ENCODE measurements around the gene SPATA9. TPM values are rescaled to one million over a fixed set of nuclear protein-coding genes. Genes with fewer than 3 reads are reported as not detected.
A peak's percentile ranks its signal among the peaks of the same experiment; 100 is the strongest.

The SPATA9 gene
- total and polyA plus RNA-seq, 2 donors (not counting 3 experiments of a cell fraction or from before 2014, with no cell fraction given): 0.07 TPM; not detected in 1

GRCh38 chr5:95619096-95619495 is 63.7 kb downstream of the SPATA9 start:
- no peaks in the 10 kb centered on the region for H3K36me3 ChIP-seq (ENCODE audit: control insufficient read depth in 2 of 2, extremely low read depth in 1 of 2, insufficient read depth in 2 of 2, low read length in 2 of 2)
- intact Hi-C loops (cut with micrococcal nuclease): no loop called here
- FAIRE-seq: peak; percentile 76
- peaks cover 23% of the 10 kb centered on the region for H3K4me1 ChIP-seq (ENCODE audit: control insufficient read depth, extremely low read depth, insufficient read depth, low read length)
- H3K9ac ChIP-seq (replicated peaks; ENCODE audit: extremely low read depth, insufficient read depth, low read length): peak overlapping the region; percentile 12
- POLR2A ChIA-PET: no interaction called here
- H3K27ac ChIP-seq (ENCODE audit: insufficient read depth, low read depth, low read length): peak overlapping the region; percentile 44
- peak overlapping the region; percentile 69 for H2AFZ ChIP-seq (ENCODE audit: low read depth, low read length)
- H4K20me1 ChIP-seq (replicated peaks; ENCODE audit: control insufficient read depth, extremely low read depth, insufficient read depth, low read length): no peaks in the 10 kb centered on the region
- H3K9me1 ChIP-seq (replicated peaks; ENCODE audit: control insufficient read depth, extremely low read depth, insufficient read depth, low read length): no peaks in the 10 kb centered on the region
- CTCF ChIA-PET: no interaction called here
- H3K4me2 ChIP-seq (ENCODE audit: insufficient read depth, low read length): peak overlapping the region; percentile 89
- peak overlapping the region in 1 of 3 experiments; percentile 53 for H3K4me3 ChIP-seq (replicated peaks in 1 of 3; ENCODE audit: insufficient read depth in 1 of 3, low read depth in 1 of 3, low read length in 3 of 3)
- no peaks in the 10 kb centered on the region for H3K9me3 ChIP-seq (replicated peaks; ENCODE audit: control insufficient read depth, insufficient read depth, low read length)
- no peak for TF ChIP-seq MAX (IDR thresholded peaks at IDR 0.05; ENCODE audit: insufficient read depth, insufficient read length)
- TF ChIP-seq GATA2 (IDR thresholded peaks at IDR 0.05; ENCODE audit: insufficient read depth, insufficient read length, low read depth, low read length): peak; percentile 16
- peak; percentile 31 for TF ChIP-seq POLR2AphosphoS5 (IDR thresholded peaks at IDR 0.05; ENCODE audit: insufficient read depth, low read depth, low read length)
- no peak for TF ChIP-seq MYC (IDR thresholded peaks at IDR 0.05; ENCODE audit: low read depth, low read length)
- peak; percentile 39 for TF ChIP-seq FOS (IDR thresholded peaks at IDR 0.05; ENCODE audit: borderline replicate concordance, insufficient read depth, low read length)
- TF ChIP-seq EZH2 (IDR thresholded peaks at IDR 0.05; ENCODE audit: borderline replicate concordance, low read depth, low read length, severe bottlenecking): no peak
- TF ChIP-seq POLR2A (IDR thresholded peaks at IDR 0.05; ENCODE audit: low read depth, low read length): peak; percentile 40
- peak; percentile 8 for TF ChIP-seq JUN (IDR thresholded peaks at IDR 0.05; ENCODE audit: borderline replicate concordance, insufficient read depth, insufficient read length, low read depth)
- TF ChIP-seq, protein P1, sequence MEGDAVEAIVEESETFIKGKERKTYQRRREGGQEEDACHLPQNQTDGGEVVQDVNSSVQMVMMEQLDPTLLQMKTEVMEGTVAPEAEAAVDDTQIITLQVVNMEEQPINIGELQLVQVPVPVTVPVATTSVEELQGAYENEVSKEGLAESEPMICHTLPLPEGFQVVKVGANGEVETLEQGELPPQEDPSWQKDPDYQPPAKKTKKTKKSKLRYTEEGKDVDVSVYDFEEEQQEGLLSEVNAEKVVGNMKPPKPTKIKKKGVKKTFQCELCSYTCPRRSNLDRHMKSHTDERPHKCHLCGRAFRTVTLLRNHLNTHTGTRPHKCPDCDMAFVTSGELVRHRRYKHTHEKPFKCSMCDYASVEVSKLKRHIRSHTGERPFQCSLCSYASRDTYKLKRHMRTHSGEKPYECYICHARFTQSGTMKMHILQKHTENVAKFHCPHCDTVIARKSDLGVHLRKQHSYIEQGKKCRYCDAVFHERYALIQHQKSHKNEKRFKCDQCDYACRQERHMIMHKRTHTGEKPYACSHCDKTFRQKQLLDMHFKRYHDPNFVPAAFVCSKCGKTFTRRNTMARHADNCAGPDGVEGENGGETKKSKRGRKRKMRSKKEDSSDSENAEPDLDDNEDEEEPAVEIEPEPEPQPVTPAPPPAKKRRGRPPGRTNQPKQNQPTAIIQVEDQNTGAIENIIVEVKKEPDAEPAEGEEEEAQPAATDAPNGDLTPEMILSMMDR (IDR thresholded peaks at IDR 0.05; ENCODE audit: extremely low read depth in 1 of 2, insufficient read depth in 1 of 2, low read depth in 1 of 2, low read length in 2 of 2): no peak
- BruUV-seq (replicated peaks): no TSS peak
- no peaks in the 10 kb centered on the region for H3K79me2 ChIP-seq (ENCODE audit: control insufficient read depth, insufficient read depth, low read length)
- dilution Hi-C loops (cut with MboI; ENCODE audit: extremely low pct_ligation_motif_present, low sequenced_read_pairs): no loop called here
- H3K27me3 ChIP-seq (ENCODE audit: control insufficient read depth in 2 of 2, insufficient read depth in 2 of 2, low read length in 2 of 2): no peaks in the 10 kb centered on the region
- DNase-seq (ENCODE audit: low read depth, low spot score): peak; percentile 45
